Ishikawa (cell line): Measurements from ENCODE around the gene ZNF789.
A peak's percentile ranks its signal among the peaks of the same experiment; 100 is the strongest.

ENCODE experiments used
- CEBPB ChIP-seq: IDR thresholded peaks from 2 replicates; pipeline ENCODE4 v1.6.1; 2012
- CREB1 ChIP-seq: IDR thresholded peaks from 2 replicates; pipeline ENCODE4 v1.6.1; 2012; ENCODE audit warnings: low read depth
- EGR1 ChIP-seq: IDR thresholded peaks from 2 replicates; pipeline ENCODE4 v1.6.1; 2012
- EP300 ChIP-seq: IDR thresholded peaks from 2 replicates; pipeline ENCODE4 v1.6.1; 2012; ENCODE audit warnings: borderline replicate concordance
- FOXM1 ChIP-seq: IDR thresholded peaks from 2 replicates; pipeline ENCODE4 v1.6.1; 2012; ENCODE audit warnings: low read depth, borderline replicate concordance
- MAX ChIP-seq: IDR thresholded peaks from 2 replicates; pipeline ENCODE4 v1.6.1; 2012
- NFIC ChIP-seq: IDR thresholded peaks from 2 replicates; pipeline ENCODE4 v1.6.1; 2012
- RAD21 ChIP-seq: IDR thresholded peaks from 2 replicates; pipeline ENCODE4 v1.6.1; 2012; ENCODE audit warnings: low read depth
- REST ChIP-seq: IDR thresholded peaks from 2 replicates; pipeline ENCODE4 v1.6.1; 2012; ENCODE audit warnings: low read depth, mild to moderate bottlenecking
- TAF1 ChIP-seq: IDR thresholded peaks from 2 replicates; pipeline ENCODE4 v1.6.1; 2012; ENCODE audit warnings: low read depth, mild to moderate bottlenecking
- TCF12 ChIP-seq: IDR thresholded peaks from 2 replicates; pipeline ENCODE4 v1.6.1; 2012; ENCODE audit warnings: low read depth
- TEAD4 ChIP-seq: IDR thresholded peaks from 2 replicates; pipeline ENCODE4 v1.6.1; 2012
- USF1 ChIP-seq: IDR thresholded peaks from 2 replicates; pipeline ENCODE4 v1.6.1; 2012
- YY1 ChIP-seq: IDR thresholded peaks from 2 replicates; pipeline ENCODE4 v1.6.1; 2012; ENCODE audit warnings: low read depth
- ZBTB7A ChIP-seq: IDR thresholded peaks from 2 replicates; pipeline ENCODE4 v1.6.1; 2012; ENCODE audit warnings: low read depth

The ZNF789 gene

GRCh38 chr7:99497766-99498545, 25.3 kb downstream of the ZNF789 start:
- TF ChIP-seq NFIC: no peak

GRCh38 chr7:99498546-99498944, 25.9 kb downstream of the ZNF789 start:
- TF ChIP-seq RAD21 (no peak), REST (no peak), CREB1 (no peak), CEBPB (no peak), EP300 (no peak)

GRCh38 chr7:99499371-99499720, 26.7 kb downstream of the ZNF789 start:
- TF ChIP-seq ZBTB7A (no peak), YY1 (no peak), FOXM1 (no peak), TAF1 (no peak), CREB1 (no peak), MAX (no peak), TEAD4 (no peak), REST (no peak), EP300 (no peak), USF1 (no peak), EGR1 (no peak), NFIC (no peak), RAD21 (no peak), CEBPB (no peak), TCF12 (no peak)

- TF ChIP-seq EGR1 (peak; percentile 46; the same call in 1 of the 2 replicates), ZBTB7A (no peak), EP300 (no peak), TAF1 (peak; percentile 81), CREB1 (peak; percentile 87), USF1 (0 out of 2 replicates have a peak, but pooled peaks have one; percentile 60), TEAD4 (no peak), MAX (peak; percentile 72), YY1 (peak; percentile 31; the same call in 1 of the 2 replicates), TCF12 (peak; percentile 70), CEBPB (peak; percentile 61; the same call in 1 of the 2 replicates), RAD21 (no peak), NFIC (no peak), REST (no peak), FOXM1 (no peak)
These were observed 27.3 kb downstream of the ZNF789 start, which contains the start of gene ZNF394 for GRCh38 chr7:99499721-99500636. TSS of gene ZNF394 (minus strand) at chr7:99500281. CDS start at chr7:99500093, 188 bp downstream.
